LNCaP clone FGC (cell line): ENCODE data around the gene STAT6.

Source experiments
- DNase-seq: peaks from one replicate; pipeline ENCODE4 v3.0.0-alpha.2; 2011; ENCODE audit warnings: low read depth
- H3K4me3 ChIP-seq: 2 replicates; pipeline ENCODE4 v1.5.1; 2011; ENCODE audit warnings: mild to moderate bottlenecking, low read depth, low read length, control low read depth
- CTCF ChIP-seq: IDR thresholded peaks from 2 replicates; pipeline ENCODE4 v1.5.1; 2012; ENCODE audit warnings: mild to moderate bottlenecking; ENCODE audit not compliant: control insufficient read depth, insufficient read depth; ENCODE audit errors: extremely low read depth

STAT6 gene, protein sequence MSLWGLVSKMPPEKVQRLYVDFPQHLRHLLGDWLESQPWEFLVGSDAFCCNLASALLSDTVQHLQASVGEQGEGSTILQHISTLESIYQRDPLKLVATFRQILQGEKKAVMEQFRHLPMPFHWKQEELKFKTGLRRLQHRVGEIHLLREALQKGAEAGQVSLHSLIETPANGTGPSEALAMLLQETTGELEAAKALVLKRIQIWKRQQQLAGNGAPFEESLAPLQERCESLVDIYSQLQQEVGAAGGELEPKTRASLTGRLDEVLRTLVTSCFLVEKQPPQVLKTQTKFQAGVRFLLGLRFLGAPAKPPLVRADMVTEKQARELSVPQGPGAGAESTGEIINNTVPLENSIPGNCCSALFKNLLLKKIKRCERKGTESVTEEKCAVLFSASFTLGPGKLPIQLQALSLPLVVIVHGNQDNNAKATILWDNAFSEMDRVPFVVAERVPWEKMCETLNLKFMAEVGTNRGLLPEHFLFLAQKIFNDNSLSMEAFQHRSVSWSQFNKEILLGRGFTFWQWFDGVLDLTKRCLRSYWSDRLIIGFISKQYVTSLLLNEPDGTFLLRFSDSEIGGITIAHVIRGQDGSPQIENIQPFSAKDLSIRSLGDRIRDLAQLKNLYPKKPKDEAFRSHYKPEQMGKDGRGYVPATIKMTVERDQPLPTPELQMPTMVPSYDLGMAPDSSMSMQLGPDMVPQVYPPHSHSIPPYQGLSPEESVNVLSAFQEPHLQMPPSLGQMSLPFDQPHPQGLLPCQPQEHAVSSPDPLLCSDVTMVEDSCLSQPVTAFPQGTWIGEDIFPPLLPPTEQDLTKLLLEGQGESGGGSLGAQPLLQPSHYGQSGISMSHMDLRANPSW

GRCh38 chr12:57111031-57111734 is at the start of gene STAT6:
TSS of gene STAT6 (minus strand) at chr12:57111362. CDS start at chr12:57108278, 3,084 bp downstream.
- TF ChIP-seq CTCF, result no peak
- DNase-seq, result no peak
- peak within 1 kb of the TSS; percentile 35 for H3K4me3 ChIP-seq

DNA sequence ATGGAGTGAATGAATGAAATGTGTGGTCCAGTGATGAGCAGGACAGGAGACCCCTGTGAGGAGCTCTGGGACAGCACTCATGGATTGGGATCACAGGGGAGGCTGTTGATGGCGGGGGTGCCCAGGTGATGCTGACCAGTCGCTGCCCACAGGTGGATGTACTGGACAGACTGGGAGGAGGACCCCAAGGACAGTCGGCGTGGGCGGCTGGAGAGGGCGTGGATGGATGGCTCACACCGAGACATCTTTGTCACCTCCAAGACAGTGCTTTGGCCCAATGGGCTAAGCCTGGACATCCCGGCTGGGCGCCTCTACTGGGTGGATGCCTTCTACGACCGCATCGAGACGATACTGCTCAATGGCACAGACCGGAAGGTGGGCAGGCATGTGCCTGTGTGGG is 49.6 kb upstream of the STAT6 start:
- no peak for DNase-seq
- no peak for TF ChIP-seq CTCF
- H3K4me3 ChIP-seq, result no peak overlapping the region

GRCh38 chr12:57160040-57160439 is 48.9 kb upstream of the STAT6 start:
- no peak overlapping the region for H3K4me3 ChIP-seq
- no peak for TF ChIP-seq CTCF

GRCh38 chr12:57159311-57159710 is 48.1 kb upstream of the STAT6 start:
- TF ChIP-seq CTCF, result no peak

More at GRCh38 chr12:57160040-57160439, 48.9 kb upstream of the STAT6 start:
- no peak for DNase-seq

DNA sequence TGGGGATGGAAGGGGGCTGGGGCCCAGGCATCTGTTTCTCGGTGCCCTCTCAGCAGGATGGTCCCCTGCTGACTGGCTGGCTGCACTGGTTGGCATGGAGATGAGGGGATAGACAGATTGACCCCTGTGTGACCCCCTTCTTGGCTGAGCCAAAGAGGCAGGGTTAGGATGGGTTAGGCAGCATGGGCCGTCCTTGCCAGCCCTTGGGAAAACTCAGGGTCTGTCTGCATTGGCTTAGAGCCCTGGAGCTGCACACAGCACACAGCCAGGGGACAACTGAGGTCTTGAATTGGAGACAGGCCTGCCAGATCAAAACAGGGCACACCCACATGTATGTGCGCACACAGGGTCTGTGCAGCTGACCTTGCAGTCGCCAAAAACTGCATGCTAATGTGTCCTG is 47.5 kb upstream of the STAT6 start:
- no peak overlapping the region for H3K4me3 ChIP-seq
- DNase-seq, result no peak
- no peak for TF ChIP-seq CTCF

More at GRCh38 chr12:57159311-57159710, 48.1 kb upstream of the STAT6 start:
- DNase-seq, result no peak
- H3K4me3 ChIP-seq, result no peak overlapping the region

GRCh38 chr12:57158186-57158585 is 47.0 kb upstream of the STAT6 start:
- TF ChIP-seq CTCF, result no peak
- DNase-seq, result no peak
- no peak overlapping the region for H3K4me3 ChIP-seq
